Mesenchymal stem cell (in vitro differentiated cells and primary cell): ENCODE results near the gene SLC10A3.

ENCODE experiments used
- DNase-seq: peaks from one replicate; pipeline ENCODE4 v3.0.0-alpha.2; 2013
- H2AFZ ChIP-seq: one replicate; pipeline ENCODE4 v1.6.1; 2013; ENCODE audit warnings: low read depth, mild to moderate bottlenecking, control low read depth, inconsistent platforms, low read length, moderate library complexity
- H2AK5ac ChIP-seq: 2 replicates; pipeline ENCODE4 v1.6.1; 2013; ENCODE audit warnings: low read length, moderate library complexity, mild to moderate bottlenecking, inconsistent platforms; ENCODE audit not compliant: severe bottlenecking
- H2BK120ac ChIP-seq: one replicate; pipeline ENCODE4 v1.6.1; 2013; ENCODE audit warnings: low read depth, mild to moderate bottlenecking, inconsistent platforms, low read length, moderate library complexity
- H2BK12ac ChIP-seq, 2 experiments: one replicate each; pipeline ENCODE4 v1.6.1; 2013; ENCODE audit warnings: inconsistent platforms in 2 of 2, low read length in 2 of 2, mild to moderate bottlenecking in 2 of 2, moderate library complexity in 2 of 2, control low read depth in 1 of 2
- H2BK15ac ChIP-seq: one replicate; pipeline ENCODE4 v1.6.1; 2013; ENCODE audit warnings: mild to moderate bottlenecking, low read depth, inconsistent platforms; ENCODE audit not compliant: poor library complexity, severe bottlenecking
- H2BK5ac ChIP-seq: 2 replicates; pipeline ENCODE4 v1.6.1; 2013; ENCODE audit warnings: low read depth, mild to moderate bottlenecking, low read length, control low read depth, inconsistent platforms; ENCODE audit not compliant: poor library complexity, severe bottlenecking
- H3K14ac ChIP-seq, 2 experiments: one replicate each; pipeline ENCODE4 v1.6.1; 2013; ENCODE audit warnings: inconsistent platforms in 2 of 2, low read length in 2 of 2, control low read depth in 1 of 2, mild to moderate bottlenecking in 1 of 2, moderate library complexity in 1 of 2
- H3K18ac ChIP-seq, 2 experiments: one replicate each; pipeline ENCODE4 v1.6.1; 2013; ENCODE audit warnings: inconsistent platforms in 2 of 2, low read length in 2 of 2, control low read depth in 1 of 2, low read depth in 1 of 2, mild to moderate bottlenecking in 1 of 2
- H3K23ac ChIP-seq, 2 experiments: one replicate each; pipeline ENCODE4 v1.6.1; 2013; ENCODE audit warnings: inconsistent platforms in 2 of 2, low read length in 2 of 2, mild to moderate bottlenecking in 2 of 2, moderate library complexity in 2 of 2, control low read depth in 1 of 2
- H3K27ac ChIP-seq: 2 replicates; pipeline ENCODE4 v1.5.1; 2013; ENCODE audit warnings: mild to moderate bottlenecking, moderate library complexity, low read length, control low read depth, inconsistent platforms; ENCODE audit not compliant: poor library complexity, severe bottlenecking
- H3K27me3 ChIP-seq, 2 experiments: 2 replicates each; pipeline versions ENCODE4 v1.6.1 to v1.7.0; 2013; ENCODE audit warnings: low read length in 2 of 2, mild to moderate bottlenecking in 2 of 2, moderate library complexity in 2 of 2, control low read depth in 1 of 2, inconsistent platforms in 1 of 2; ENCODE audit not compliant: control insufficient read depth in 1 of 2, insufficient read depth in 1 of 2
- H3K36me3 ChIP-seq, 2 experiments: 2 replicates each; pipeline versions ENCODE4 v1.6.1 to v1.7.0; 2013; ENCODE audit warnings: low read length in 2 of 2, control low read depth in 1 of 2, inconsistent platforms in 1 of 2, low read depth in 1 of 2, mild to moderate bottlenecking in 1 of 2; ENCODE audit not compliant: insufficient read depth in 2 of 2, control insufficient read depth in 1 of 2
- H3K4ac ChIP-seq, 2 experiments: one replicate each; pipeline ENCODE4 v1.6.1; 2013; ENCODE audit warnings: inconsistent platforms in 2 of 2, low read length in 2 of 2, mild to moderate bottlenecking in 2 of 2, moderate library complexity in 2 of 2, control low read depth in 1 of 2, low read depth in 1 of 2
- H3K4me1 ChIP-seq: 2 replicates; pipeline ENCODE4 v1.6.1; 2013; ENCODE audit warnings: low read depth, low read length, control low read depth; ENCODE audit not compliant: control insufficient read depth, insufficient read depth
- H3K4me2 ChIP-seq: 2 replicates; pipeline ENCODE4 v1.6.1; 2013; ENCODE audit warnings: low read length, mild to moderate bottlenecking, inconsistent platforms; ENCODE audit not compliant: poor library complexity, severe bottlenecking
- H3K4me3 ChIP-seq, 2 experiments: 2 replicates each; pipeline versions ENCODE4 v1.5.1 to v1.7.0; 2013; ENCODE audit warnings: low read length in 2 of 2, mild to moderate bottlenecking in 2 of 2, control low read depth in 1 of 2, low read depth in 1 of 2; ENCODE audit not compliant: insufficient read depth in 1 of 2
- H3K79me1 ChIP-seq: replicated peaks from 2 replicates; pipeline ENCODE4 v1.6.1; 2013; ENCODE audit warnings: mild to moderate bottlenecking, control low read depth, low read length, inconsistent platforms; ENCODE audit not compliant: poor library complexity, severe bottlenecking
- H3K9ac ChIP-seq: 2 replicates; pipeline ENCODE4 v1.7.0; 2013; ENCODE audit warnings: mild to moderate bottlenecking, low read length, moderate library complexity
- H3K9me3 ChIP-seq: 2 replicates; pipeline ENCODE4 v1.7.0; 2013; ENCODE audit warnings: mild to moderate bottlenecking, low read length; ENCODE audit not compliant: control insufficient read depth
- H4K8ac ChIP-seq: one replicate; pipeline ENCODE4 v1.6.1; 2013; ENCODE audit warnings: inconsistent platforms, mild to moderate bottlenecking, low read length, moderate library complexity
- H4K91ac ChIP-seq: one replicate; pipeline ENCODE4 v1.6.1; 2013; ENCODE audit warnings: mild to moderate bottlenecking, low read length, inconsistent platforms
- WGBS: methylation state at CpG from one replicate; pipeline ENCODE4 v1.1.7; 2013; ENCODE audit warnings: mixed read lengths; 5-methylcytosine and 5-hydroxymethylcytosine counted together

The SLC10A3 gene

DNA sequence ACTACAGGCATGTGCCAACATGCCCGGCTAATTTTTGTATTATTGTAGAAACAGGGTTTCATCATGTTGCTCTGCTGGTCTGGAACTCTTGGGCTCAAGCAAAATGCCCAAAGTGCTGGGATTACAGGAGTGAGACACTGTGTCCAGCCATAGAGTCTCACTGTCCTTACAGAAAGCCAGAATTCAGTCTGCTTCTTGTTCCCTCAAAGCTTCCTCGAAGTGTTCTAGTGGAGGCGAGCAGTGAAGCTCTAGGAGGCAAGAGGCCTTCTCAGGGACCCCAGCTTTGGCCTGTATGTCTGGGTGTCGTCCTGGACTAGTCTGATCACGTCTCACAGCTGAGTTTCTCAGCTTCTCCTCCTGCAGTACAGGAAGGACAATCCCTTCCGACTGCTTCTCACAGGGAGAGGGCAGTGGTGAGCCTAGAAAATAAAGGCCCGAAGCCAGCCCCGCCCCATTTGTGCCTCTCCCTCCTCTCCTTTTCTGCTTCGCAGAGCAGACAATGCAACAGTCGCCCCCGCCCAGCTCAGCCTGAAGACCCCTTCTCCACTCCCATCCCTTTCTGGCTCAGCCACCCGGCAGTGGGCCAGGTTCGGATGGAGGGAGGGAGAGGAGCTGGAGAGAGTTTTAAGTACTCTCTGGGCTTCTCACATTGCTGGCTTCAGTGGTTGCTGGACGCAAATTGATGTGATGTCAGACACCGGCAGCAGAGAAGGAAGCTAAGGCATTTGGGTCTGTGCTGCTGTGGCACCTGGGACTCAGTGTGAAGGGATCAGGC lies 36.7 kb upstream of the SLC10A3 start:
- H3K36me3 ChIP-seq, result peaks cover under 1 to 13% of the 10 kb centered on the region in 2 experiments
- H3K14ac ChIP-seq, result peak overlapping the region in 1 of 2 experiments; percentile 48
- H3K79me1 ChIP-seq, result no peaks in the 10 kb centered on the region
- DNase-seq, result peak; percentile 84
- H2BK15ac ChIP-seq, result no peak overlapping the region
- H3K4me1 ChIP-seq, result peaks cover 16% of the 10 kb centered on the region
- H3K27me3 ChIP-seq, result peaks cover 0 to 16% of the 10 kb centered on the region in 2 experiments
- peak overlapping the region; percentile 11 to 42 for H2BK12ac ChIP-seq
- peak overlapping the region; percentile 51 for H2AFZ ChIP-seq
- H3K4me3 ChIP-seq, result peak overlapping the region in 1 of 2 experiments; percentile 58
- H2AK5ac ChIP-seq, result peak overlapping the region; percentile 83
- H3K23ac ChIP-seq, result no peak overlapping the region
- peak overlapping the region in 1 of 2 experiments; percentile 93 for H3K4ac ChIP-seq
- no peak overlapping the region for H4K91ac ChIP-seq
- H4K8ac ChIP-seq, result peak overlapping the region; percentile 94
- H2BK120ac ChIP-seq, result peak overlapping the region; percentile 27
- peak overlapping the region; percentile 96 for H3K27ac ChIP-seq
- H3K18ac ChIP-seq, result peak overlapping the region; percentile 82 to 89
- peak overlapping the region; percentile 47 for H3K4me2 ChIP-seq
- no peak overlapping the region for H2BK5ac ChIP-seq
- WGBS, result 16% methylated on average over 11 of the region's 15 CpGs
- H3K9me3 ChIP-seq, result no peaks in the 10 kb centered on the region
- peak overlapping the region; percentile 90 for H3K9ac ChIP-seq

DNA sequence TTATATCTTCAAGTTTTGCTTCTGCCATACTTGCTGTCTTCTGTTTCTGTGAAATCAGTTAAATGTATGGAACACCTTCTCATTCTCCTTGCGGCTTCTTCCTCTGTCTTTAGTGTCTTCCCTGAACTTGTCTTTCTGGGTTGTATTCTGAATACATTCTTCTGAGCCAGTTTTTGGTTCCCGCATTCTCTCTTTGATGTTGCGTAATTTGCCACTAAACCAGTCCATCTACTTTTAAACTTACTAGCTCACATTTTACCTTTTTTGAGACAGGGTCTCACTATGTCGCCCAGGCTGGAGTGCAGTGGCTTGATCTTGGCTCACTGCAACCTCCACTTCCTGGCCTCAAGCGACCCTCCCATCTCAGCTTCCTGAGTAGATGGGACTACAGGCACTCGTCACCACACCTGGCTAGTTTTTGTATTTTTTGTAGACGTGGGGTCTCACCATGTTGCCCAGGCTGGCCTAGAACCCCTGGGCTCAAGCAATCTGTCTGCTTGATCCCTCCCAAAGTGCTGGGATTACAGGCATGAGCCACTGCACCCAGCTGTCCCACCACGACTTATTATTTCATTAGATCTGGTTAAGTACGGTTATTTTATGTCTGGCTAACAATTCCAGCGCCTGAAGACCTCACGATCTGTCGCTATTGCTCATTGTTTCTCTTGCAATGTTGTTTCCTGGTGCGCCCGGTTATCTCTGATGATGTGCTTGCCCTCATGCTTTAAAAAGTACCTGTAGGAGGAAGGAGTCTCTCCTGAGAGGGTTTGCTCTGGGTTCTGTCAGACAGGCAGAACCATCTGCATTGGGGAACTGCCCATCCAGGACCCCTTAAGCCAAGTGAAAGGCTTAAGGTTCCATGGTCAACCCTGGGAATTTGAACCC lies 35.4 kb upstream of the SLC10A3 start:
- no peak overlapping the region for H4K91ac ChIP-seq
- H2BK12ac ChIP-seq, result no peak overlapping the region
- H3K36me3 ChIP-seq, result peaks cover 0 to 7% of the 10 kb centered on the region in 2 experiments
- H3K9ac ChIP-seq, result peak overlapping the region; percentile 90
- H3K4me3 ChIP-seq, result no peak overlapping the region
- H3K4me1 ChIP-seq, result peaks cover 9% of the 10 kb centered on the region
- no peaks in the 10 kb centered on the region for H3K79me1 ChIP-seq
- no peak overlapping the region for H2BK5ac ChIP-seq
- WGBS, result 93% methylated on average over 14 of the region's 14 CpGs
- H4K8ac ChIP-seq, result no peak overlapping the region
- H3K14ac ChIP-seq, result no peak overlapping the region
- no peak overlapping the region for H2BK15ac ChIP-seq
- DNase-seq, result no peak
- H3K27ac ChIP-seq, result peak overlapping the region; percentile 40
- H3K9me3 ChIP-seq, result no peaks in the 10 kb centered on the region
- H3K23ac ChIP-seq, result no peak overlapping the region
- H2BK120ac ChIP-seq, result no peak overlapping the region
- no peak overlapping the region for H3K4me2 ChIP-seq
- H3K4ac ChIP-seq, result no peak overlapping the region
- peaks cover 0 to 16% of the 10 kb centered on the region in 2 experiments for H3K27me3 ChIP-seq
- no peak overlapping the region for H3K18ac ChIP-seq
- no peak overlapping the region for H2AFZ ChIP-seq
- H2AK5ac ChIP-seq, result peak overlapping the region; percentile 42

DNA sequence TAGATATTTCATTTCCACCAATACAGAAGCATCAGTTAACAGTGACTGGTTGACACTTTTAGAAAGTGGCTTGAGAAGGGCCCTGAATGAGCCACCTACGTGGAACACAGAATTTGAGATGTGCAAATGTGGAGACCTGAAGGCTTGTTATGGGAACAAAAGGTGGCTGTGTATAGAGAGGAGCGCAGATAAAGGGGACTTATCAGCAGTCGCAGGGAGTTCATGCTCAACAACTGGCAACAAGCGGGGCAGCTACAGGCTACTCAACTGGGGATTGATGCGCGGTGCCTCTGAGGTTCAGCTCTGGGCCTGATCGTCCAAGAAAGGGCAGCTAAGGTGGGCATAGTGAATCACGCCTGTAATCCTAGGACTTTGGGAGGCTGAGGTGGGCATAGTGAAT lies 29.0 kb upstream of the SLC10A3 start:
- H3K9ac ChIP-seq, result no peak overlapping the region
- no peak overlapping the region for H2BK15ac ChIP-seq
- no peak overlapping the region for H2BK12ac ChIP-seq
- H2AFZ ChIP-seq, result no peak overlapping the region
- H4K8ac ChIP-seq, result no peak overlapping the region
- H4K91ac ChIP-seq, result no peak overlapping the region
- H3K27me3 ChIP-seq, result peaks cover 0 to 3% of the 10 kb centered on the region in 2 experiments
- no peak overlapping the region for H3K14ac ChIP-seq
- no peaks in the 10 kb centered on the region for H3K36me3 ChIP-seq
- DNase-seq, result no peak
- H2BK5ac ChIP-seq, result no peak overlapping the region
- no peak overlapping the region for H3K18ac ChIP-seq
- no peak overlapping the region for H2BK120ac ChIP-seq
- no peak overlapping the region for H3K4me3 ChIP-seq
- H3K4ac ChIP-seq, result no peak overlapping the region
- 100% methylated on average over 7 of the region's 8 CpGs for WGBS
- H3K23ac ChIP-seq, result no peak overlapping the region
- no peak overlapping the region for H2AK5ac ChIP-seq
- no peak overlapping the region for H3K4me2 ChIP-seq
- no peaks in the 10 kb centered on the region for H3K9me3 ChIP-seq
- H3K79me1 ChIP-seq, result peaks cover 3% of the 10 kb centered on the region
- peaks cover 10% of the 10 kb centered on the region for H3K4me1 ChIP-seq
- H3K27ac ChIP-seq, result no peak overlapping the region
